ENCODE measurements around the gene TRPV2.
"Not testable (repeated sequence)": the region's sequence is repeated elsewhere in the genome, so short reads cannot be mapped to it uniquely, and the experiment has no call there.

TRPV2 gene

DNA sequence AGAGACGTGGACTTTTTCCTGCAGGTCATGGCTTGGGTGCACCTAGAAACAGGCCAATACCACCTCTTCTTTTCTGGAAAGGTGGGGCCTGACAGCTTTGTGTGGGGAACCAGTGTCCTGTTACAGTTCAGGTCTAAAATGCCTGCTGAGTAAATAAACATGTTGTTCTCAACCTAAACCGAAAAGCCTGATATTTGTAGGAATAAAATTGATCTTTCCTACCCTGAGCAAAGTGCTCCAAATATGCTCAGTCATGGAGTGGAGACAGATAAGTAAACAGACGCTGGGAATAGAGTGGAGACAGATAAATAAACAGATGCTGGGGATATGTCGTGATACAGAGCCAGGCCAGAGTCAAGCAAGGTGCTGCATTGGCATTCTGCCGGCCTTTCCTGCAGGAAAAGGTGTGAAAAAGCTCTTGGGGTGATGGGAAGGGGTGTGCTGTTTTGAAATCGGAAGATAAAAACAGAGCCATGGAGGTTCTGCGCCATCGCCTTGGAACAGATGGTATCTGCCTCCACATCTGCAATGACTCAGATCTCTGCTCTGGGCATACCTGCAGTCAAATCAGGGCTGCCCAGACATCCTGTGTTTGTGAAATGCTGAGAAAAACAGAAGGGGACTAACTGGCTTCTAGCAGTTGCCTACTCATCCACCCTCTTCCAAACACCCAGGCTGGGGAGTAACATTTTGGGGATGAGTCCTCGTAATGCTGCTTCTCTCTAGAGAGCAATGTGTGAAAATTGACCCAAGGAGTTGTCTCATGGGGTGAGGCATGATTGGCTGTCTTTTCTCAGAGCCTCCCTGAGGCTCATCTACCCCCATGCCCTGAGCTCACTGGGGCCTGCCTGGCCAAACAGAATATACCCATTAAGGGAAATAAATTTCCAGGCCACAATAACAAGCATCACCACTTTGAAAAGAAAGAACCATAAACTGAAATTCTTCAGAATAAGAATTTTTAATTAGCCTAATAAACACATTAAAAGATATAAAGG is 16.8 kb upstream of the TRPV2 start:
- in situ Hi-C loops (cut with HindIII; ENCODE audit: low pct_ligation_motif_present, low pct_unique_long_range_greater_than_20kb, low sequenced_read_pairs): loop anchor here (25.0 kb wide), 1 partner anchor 114 kb away; no protein-coding TSS in a partner anchor
- no peak for DNase-seq

DNA sequence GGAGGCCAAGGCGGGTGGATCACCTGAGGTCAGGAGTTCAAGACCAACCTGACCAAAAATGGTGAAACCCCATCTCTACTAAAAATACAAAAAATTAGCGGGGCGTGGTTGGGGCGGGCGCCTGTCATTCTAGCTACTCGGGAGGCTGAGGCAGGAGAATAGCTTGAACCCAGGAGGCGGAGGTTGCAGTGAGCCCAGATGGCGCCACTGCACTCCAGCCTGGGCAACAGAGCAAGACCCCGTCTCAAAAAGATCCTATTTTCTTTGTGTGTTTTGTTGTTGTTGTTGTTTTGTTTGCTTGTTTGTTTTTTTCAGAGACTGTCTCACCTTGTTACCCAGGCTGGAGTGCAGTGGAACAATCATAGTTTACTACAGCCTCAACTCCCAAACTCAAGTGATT is 11.5 kb upstream of the TRPV2 start:
- in situ Hi-C loops (cut with HindIII; ENCODE audit: low pct_ligation_motif_present, low pct_unique_long_range_greater_than_20kb, low sequenced_read_pairs); DNase-seq: not testable (repeated sequence)

DNA sequence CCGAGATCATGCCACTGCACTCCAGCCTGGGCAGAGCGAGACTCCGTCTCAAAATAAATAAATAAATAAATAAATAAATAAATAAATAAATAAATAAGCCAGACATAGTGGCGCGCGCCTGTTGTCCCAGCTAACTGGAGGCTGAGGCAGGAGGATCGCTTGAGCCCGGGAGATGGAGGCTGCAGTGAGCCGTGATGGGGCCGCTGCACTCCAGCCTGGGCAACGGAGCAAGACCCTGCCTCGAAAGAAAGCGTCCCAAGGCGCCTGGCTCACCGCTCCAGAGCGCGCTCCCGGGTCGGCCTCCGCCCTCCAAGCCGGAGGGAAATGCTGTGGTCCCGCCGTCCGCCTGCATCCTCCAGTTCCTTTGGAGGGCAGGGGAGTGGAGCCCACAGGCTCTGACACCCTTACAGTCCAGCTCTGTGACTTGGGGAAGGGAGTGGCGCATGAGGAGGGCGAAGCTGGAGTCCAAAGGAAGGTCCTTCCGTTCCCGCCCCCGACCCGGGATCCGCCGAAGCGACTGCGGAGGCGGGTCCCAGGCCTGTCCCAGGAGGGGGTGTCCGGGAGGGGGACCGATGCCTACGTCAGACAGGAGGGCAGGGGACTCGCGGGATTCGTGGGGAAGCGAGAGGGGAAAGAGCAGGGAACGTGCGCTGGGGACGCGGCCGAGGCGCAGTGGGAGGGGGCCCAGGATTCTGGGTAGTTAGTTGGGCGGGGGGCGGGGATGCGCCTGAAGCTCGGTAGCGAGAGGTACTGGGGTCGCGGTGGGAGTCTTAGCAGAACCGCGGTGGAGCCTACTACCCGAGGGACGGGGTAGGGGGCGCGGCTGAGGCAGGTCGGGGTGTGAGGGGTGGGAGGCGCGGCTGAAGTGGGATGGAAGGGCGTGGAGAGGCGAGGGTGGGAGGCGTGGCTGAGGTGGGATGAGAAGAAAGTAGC is 8.4 kb upstream of the TRPV2 start:
- in situ Hi-C loops (cut with HindIII; ENCODE audit: low pct_ligation_motif_present, low pct_unique_long_range_greater_than_20kb, low sequenced_read_pairs): no loop called here
- peak; percentile 25 for DNase-seq

DNA sequence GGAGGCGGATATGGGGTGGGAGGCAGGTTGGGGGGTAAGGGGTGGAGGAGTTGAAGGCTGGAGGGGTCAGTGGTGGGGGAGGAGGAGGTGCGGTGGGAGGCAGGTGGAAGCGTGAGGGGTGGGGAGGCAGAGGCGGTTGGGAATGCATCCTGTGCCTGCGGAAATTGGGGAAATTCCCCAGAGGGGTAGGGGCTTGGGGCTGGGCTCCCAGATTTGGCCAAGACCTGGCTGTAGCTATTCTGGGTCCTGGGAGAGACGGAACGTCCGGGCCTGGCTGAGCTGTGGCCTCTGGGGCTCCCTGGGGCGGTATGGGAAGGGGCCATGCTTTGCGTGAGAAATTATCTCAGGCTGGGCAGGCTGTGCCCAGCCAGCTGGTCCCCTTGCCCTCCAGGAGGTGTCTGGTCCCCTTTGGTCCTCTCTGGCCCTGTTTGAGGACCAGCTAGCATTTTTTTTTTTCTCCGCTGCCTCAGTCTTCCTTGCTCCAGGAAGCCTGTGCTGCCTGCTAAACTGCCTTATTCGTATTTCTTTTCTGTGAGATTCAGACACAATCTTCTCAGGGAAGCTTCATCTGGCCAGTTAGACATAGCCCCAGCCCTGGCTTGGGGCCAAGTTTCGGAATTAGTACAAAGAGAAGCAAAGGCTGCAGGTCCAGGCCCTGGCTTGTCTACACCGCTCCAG is 7.3 kb upstream of the TRPV2 start:
- in situ Hi-C loops (cut with HindIII; ENCODE audit: low pct_ligation_motif_present, low pct_unique_long_range_greater_than_20kb, low sequenced_read_pairs): no loop called here
- peak; percentile 24 for DNase-seq

DNA sequence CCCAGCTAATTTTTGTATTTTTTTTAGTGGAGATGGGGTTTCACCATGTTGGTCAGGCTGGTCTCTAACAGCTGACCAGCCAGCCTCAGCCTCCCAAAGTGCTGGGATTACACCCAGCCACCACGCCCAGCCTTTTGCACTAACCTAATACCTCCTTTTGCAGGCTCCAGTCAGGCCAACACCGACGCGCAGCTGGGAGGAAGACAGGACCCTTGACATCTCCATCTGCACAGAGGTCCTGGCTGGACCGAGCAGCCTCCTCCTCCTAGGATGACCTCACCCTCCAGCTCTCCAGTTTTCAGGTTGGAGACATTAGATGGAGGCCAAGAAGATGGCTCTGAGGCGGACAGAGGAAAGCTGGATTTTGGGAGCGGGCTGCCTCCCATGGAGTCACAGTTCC is 2.0 kb downstream of the TRPV2 start:
- in situ Hi-C loops (cut with HindIII; ENCODE audit: low pct_ligation_motif_present, low pct_unique_long_range_greater_than_20kb, low sequenced_read_pairs): no loop called here
- no peak for DNase-seq

DNA sequence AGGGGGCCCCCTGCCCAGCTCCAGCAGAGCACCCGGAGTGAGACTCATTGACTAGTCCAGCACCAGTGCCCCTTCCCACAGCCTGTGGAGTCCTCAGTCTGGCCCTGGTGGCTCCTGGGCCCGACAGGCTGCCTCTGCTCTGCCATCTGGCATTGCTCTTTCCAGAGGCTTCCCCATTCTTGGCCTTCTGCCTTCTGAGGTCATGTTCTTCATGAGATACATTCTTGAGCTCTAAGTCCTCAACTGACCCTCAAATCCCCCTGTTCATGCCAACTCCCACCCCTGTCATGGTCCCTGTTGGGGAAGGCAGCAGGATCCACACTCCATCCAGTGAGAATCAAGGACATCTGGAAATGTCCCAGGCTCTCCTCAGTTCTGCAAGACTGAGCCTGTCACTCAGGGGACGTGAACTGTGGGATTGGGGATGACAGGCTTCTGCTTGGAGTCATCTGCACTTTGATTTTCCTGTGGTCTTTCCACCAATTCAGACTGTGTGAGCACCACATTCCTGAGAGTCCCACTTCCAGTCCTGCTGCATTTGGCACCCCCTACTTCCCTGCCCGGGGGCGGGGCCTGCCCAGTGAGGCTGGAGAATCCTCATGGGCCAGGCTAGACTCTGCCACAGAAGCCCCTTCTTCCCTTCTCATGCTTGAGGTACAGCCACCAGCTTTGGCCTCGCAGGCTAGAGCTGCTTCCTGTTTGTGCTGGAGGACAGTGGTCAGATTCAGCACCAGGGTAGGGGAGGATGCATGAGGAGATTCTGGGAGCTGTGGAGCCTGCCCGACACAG is 2.7 kb downstream of the TRPV2 start:
- in situ Hi-C loops (cut with HindIII; ENCODE audit: low pct_ligation_motif_present, low pct_unique_long_range_greater_than_20kb, low sequenced_read_pairs): no loop called here
- peak; percentile 63 for DNase-seq

DNA sequence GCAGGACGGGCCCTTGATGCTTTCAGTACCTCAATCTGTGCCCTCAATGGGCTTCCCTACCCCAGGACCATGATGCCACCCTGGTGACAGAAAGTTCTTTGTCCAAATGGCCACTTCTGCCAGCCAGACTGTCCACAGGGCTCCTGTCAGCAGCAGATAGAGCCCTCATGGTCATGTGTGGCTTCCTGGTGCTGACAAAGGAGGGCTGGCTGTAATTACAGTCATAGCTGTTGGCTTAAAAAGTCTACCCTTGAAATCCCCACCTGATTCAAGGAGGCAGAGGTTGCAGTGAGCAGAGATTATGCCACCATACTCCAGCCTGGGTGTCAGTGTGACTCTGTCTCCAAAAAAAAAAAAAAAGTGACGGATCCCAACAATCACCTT is 3.3 kb downstream of the TRPV2 start:
- in situ Hi-C loops (cut with HindIII; ENCODE audit: low pct_ligation_motif_present, low pct_unique_long_range_greater_than_20kb, low sequenced_read_pairs): no loop called here
- no peak for DNase-seq

DNA sequence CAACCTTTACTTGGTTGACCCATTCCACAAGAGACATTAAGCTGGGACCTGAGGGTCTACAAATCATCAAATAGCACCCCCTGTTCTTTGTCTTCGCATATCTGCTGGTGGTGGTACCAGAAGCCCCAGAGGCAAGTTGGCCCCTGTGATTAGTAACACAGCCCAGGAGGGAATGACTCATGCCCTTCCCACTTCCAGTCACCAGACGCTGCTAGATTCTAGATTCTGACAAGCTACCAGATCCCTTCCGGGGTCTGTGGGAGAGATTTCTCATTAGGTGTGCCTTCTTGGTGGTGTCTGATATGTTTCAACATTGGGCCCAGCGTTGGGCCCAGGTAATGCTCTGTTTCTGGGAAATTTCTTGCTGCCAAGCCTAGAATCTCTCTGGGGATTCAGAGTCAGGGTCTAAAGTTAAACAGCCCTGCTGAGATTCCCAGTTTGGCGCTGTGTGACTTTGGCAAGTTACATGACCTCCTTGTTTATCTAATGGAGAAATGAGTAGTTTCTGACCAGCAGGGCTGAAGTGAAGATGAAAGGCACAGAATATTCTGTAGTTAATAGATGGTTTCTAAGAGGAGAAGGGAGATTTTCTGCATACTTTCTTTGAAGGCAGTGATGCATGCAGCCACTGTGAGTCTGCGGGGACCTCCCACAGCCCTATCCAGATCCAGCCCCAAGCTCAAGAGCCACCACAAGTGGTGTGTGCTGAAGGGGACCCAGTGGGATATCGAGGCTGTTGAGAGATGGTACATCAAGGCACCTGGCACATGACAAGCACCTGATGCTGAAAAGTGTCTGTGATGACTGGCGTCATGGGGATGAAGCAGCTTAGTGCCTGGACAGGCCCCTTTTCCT is 3.9 kb downstream of the TRPV2 start:
- peak; percentile 94 for DNase-seq
- in situ Hi-C loops (cut with HindIII; ENCODE audit: low pct_ligation_motif_present, low pct_unique_long_range_greater_than_20kb, low sequenced_read_pairs): no loop called here

DNA sequence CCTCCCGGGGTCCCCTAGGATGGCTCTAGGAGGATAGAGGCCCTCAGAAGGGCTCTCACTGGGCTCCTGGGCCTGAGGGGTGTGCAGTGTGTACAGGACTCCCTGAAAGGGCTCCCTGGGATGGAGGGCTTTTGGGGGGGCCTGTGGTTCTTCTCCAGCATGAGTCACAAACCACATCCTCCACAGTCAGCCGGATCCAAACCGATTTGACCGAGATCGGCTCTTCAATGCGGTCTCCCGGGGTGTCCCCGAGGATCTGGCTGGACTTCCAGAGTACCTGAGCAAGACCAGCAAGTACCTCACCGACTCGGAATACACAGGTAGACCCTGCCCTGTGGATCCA is 4.5 kb downstream of the TRPV2 start:
- in situ Hi-C loops (cut with HindIII; ENCODE audit: low pct_ligation_motif_present, low pct_unique_long_range_greater_than_20kb, low sequenced_read_pairs): no loop called here
- DNase-seq: peak; percentile 94

DNA sequence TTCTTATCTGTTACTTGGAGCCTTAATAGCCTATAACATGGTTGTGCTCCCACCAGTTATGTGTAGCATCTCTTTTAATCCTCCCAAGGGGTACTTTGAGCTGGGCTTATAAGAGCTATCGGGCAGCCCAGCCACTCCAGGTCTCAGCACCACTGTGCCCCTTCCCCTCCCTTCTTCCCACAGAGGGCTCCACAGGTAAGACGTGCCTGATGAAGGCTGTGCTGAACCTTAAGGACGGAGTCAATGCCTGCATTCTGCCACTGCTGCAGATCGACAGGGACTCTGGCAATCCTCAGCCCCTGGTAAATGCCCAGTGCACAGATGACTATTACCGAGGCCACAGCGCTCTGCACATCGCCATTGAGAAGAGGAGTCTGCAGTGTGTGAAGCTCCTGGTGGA is 7.0 kb downstream of the TRPV2 start:
- no peak for DNase-seq
- in situ Hi-C loops (cut with HindIII; ENCODE audit: low pct_ligation_motif_present, low pct_unique_long_range_greater_than_20kb, low sequenced_read_pairs): no loop called here

DNA sequence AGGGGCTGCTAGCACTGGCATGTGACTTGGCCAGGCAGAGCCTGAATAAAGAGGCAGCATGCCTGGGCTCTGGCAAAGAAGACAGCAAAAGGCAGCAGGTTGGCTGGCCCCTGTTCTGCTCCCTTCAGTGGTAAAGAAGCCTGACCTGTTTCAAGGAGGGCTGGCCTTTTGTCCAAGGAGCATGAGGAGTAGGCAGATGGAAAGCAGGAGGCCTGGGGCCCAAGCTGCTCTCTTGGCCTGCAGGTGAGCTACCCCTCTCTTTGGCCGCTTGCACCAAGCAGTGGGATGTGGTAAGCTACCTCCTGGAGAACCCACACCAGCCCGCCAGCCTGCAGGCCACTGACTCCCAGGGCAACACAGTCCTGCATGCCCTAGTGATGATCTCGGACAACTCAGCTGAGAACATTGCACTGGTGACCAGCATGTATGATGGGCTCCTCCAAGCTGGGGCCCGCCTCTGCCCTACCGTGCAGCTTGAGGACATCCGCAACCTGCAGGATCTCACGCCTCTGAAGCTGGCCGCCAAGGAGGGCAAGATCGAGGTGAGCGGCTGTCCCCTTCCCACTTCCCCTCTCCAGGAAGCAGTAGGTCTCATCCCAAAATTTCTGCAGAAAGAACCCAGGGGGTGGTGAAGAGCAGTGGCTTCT is 8.0 kb downstream of the TRPV2 start:
- DNase-seq: no peak
- in situ Hi-C loops (cut with HindIII; ENCODE audit: low pct_ligation_motif_present, low pct_unique_long_range_greater_than_20kb, low sequenced_read_pairs): no loop called here

DNA sequence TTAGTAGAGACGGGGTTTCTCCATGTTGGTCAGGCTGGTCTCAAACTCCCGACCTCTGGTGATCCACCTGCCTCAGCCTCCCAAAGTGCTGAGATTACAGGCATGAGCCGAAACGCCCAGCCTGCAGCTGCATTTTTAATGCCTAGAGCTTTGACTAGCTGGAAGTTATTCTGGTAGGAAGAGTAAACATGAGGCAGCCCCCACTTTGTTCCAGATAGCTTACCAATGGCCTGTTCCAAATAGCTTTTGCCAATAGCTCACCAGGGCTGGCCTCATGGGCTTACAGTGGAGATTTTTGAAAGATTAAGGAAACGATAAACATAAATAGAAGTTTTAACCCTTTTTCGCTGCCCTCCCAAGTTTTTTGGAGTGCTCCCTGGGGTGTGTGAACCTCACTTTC is 9.8 kb downstream of the TRPV2 start:
- in situ Hi-C loops (cut with HindIII; ENCODE audit: low pct_ligation_motif_present, low pct_unique_long_range_greater_than_20kb, low sequenced_read_pairs): no loop called here

DNA sequence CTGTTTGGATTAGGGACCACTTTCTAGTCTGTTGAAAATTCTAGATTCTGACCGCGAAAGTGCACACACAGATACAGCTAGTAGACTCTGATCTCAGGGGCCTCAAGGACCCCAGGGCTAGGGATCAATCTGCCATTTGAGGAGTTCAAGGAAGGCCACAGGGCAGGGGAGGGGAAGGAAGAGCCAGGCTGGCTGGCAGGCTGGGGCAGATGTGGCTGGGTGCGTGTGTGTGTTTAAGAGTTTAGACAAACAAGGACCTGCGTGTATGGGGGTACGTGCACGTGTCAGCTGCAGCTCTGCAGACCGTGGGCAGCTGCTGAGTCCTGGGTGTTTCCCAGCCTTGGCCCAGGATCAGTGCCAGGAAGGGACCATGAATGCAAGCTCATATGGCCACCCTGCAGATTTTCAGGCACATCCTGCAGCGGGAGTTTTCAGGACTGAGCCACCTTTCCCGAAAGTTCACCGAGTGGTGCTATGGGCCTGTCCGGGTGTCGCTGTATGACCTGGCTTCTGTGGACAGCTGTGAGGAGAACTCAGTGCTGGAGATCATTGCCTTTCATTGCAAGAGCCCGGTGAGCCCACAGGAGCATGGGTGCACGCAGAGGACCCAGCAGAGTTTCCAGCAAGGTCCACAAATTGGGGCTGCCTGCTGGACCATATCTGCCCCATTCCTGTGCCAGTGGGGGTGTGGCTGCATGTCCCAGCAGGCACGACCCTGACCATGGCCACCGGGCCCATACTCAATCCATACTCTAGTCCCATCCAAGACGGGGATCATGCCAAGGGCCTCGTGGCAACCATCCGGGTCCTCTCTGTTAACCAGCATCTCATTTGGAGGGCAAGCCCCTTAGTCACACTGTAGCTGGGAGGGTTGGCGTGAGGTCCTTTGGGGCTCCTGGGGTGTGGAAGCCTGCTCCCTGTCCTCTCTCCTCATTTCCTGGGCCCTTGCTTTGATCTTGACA is 10.6 kb downstream of the TRPV2 start:
- DNase-seq: no peak
- in situ Hi-C loops (cut with HindIII; ENCODE audit: low pct_ligation_motif_present, low pct_unique_long_range_greater_than_20kb, low sequenced_read_pairs): no loop called here

More for the DNA sequence above, 9.8 kb downstream of the TRPV2 start:
- no peak for DNase-seq

DNA sequence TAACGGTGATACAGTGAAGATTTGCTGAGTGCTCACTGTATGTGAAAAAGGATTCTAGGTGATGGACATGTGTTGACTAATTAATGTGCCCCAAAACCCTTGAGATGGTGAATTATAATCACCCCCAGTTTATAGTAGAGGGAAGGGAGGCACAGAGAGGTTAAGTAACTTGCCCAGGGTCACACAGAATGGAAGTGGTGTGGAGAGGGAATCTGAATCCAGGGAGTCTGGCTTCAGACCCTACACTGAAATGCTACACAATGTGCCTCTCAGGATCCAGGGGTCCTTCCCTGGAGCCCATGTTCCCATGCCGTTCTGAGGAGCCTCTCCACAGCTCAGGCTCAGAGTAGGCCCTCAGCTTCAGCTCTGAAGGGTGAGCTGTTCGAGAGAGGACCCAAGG is 11.6 kb downstream of the TRPV2 start:
- no peak for DNase-seq

DNA sequence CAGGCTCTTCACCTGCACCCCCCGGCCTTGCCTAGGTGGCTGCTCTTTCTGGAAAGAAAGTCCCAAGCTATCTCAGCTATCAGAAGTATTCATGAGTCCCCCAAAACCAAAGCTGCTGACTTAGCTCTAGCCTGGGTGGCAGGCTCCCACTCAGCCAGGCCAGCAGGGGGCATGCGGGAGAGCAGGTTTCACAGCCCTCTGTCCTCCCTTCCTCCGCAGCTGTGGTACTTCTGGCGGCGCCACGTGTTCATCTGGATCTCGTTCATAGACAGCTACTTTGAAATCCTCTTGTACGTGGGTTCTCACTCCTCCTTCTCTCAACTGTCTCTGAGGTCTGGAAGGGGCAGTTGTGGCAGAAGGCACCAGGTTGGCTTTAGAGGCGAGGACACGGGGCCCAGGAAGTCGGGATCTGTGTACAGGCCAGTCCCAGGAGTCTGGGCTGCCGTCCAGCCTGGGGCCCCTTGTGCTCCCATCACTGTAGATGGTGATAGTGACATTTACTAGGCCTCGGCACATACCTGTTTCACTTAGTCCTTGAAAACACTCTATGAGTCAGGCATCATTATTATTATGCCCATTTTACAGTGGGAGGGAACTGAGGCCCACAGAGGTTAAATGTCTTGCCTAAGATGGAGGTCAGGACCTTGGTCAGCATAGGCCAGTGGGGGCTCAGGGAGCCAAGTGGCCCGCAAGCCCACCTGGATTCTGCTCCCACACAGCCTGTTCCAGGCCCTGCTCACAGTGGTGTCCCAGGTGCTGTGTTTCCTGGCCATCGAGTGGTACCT is 12.9 kb downstream of the TRPV2 start:
- in situ Hi-C loops (cut with HindIII; ENCODE audit: low pct_ligation_motif_present, low pct_unique_long_range_greater_than_20kb, low sequenced_read_pairs): no loop called here
- DNase-seq: peak; percentile 47

More for the DNA sequence above, 11.6 kb downstream of the TRPV2 start:
- in situ Hi-C loops (cut with HindIII; ENCODE audit: low pct_ligation_motif_present, low pct_unique_long_range_greater_than_20kb, low sequenced_read_pairs): no loop called here
